DND-41 (cell line): Measurements from ENCODE around the gene WBP2NL.
"Not testable (repeated sequence)": the region's sequence is repeated elsewhere in the genome, so short reads cannot be mapped to it uniquely, and the experiment has no call there.

ENCODE experiments used
- ATAC-seq: fragments of 200-7000 bp; cut with Tn5 transposase; 3 replicates; pipeline ENCODE4 v1.9.1; 2021; ENCODE audit warnings: low read depth; ENCODE audit not compliant: insufficient read depth
- DNase-seq: peaks from one replicate; pipeline ENCODE4 v3.0.0-alpha.2; 2020
- H2AFZ ChIP-seq: 2 replicates; pipeline ENCODE4 v1.6.0; 2012; ENCODE audit warnings: low read depth, low read length
- H3K27ac ChIP-seq: 2 replicates; pipeline ENCODE4 v1.5.1; 2012; ENCODE audit warnings: low read length, inconsistent platforms
- H3K27me3 ChIP-seq: fragments of 200-600 bp; sonication (generic); 2 replicates; pipeline ENCODE4 v1.6.0; 2012; ENCODE audit warnings: low read length, mild to moderate bottlenecking, inconsistent platforms; ENCODE audit not compliant: insufficient read depth, poor library complexity
- H3K36me3 ChIP-seq: 2 replicates; pipeline ENCODE4 v1.5.1; 2012; ENCODE audit warnings: low read length, inconsistent platforms; ENCODE audit not compliant: insufficient read depth
- H3K4me1 ChIP-seq: 2 replicates; pipeline ENCODE4 v1.5.1; 2012; ENCODE audit warnings: mild to moderate bottlenecking, low read length; ENCODE audit not compliant: insufficient read depth
- H3K4me2 ChIP-seq: 2 replicates; pipeline ENCODE4 v1.6.0; 2012; ENCODE audit warnings: mild to moderate bottlenecking, moderate library complexity, low read length, inconsistent platforms; ENCODE audit not compliant: insufficient read depth
- H3K4me3 ChIP-seq, 2 experiments: fragments of 200-600 bp in 1 of 2; shearing (Covaris generic) in 1 of 2; 2 replicates each; pipeline ENCODE4 v1.5.1; 2012 to 2016; ENCODE audit warnings: inconsistent platforms in 2 of 2, low read length in 2 of 2, mild to moderate bottlenecking in 2 of 2, low read depth in 1 of 2, moderate library complexity in 1 of 2
- H3K79me2 ChIP-seq: 2 replicates; pipeline ENCODE4 v1.6.0; 2012; ENCODE audit warnings: low read length, inconsistent platforms; ENCODE audit not compliant: insufficient read depth
- H3K9ac ChIP-seq: 2 replicates; pipeline ENCODE4 v1.6.0; 2012; ENCODE audit warnings: low read depth, mild to moderate bottlenecking, inconsistent platforms, low read length, moderate library complexity
- H3K9me3 ChIP-seq: 2 replicates; pipeline ENCODE4 v1.5.1; 2012; ENCODE audit warnings: low read length, moderate library complexity, mild to moderate bottlenecking, inconsistent platforms; ENCODE audit not compliant: insufficient read depth, severe bottlenecking
- H4K20me1 ChIP-seq: 2 replicates; pipeline ENCODE4 v1.6.0; 2012; ENCODE audit warnings: low read length; ENCODE audit not compliant: insufficient read depth
- CTCF ChIP-seq: IDR thresholded peaks from 2 replicates; pipeline ENCODE4 v1.5.1; 2012; ENCODE audit warnings: borderline replicate concordance, low read length, moderate library complexity, mild to moderate bottlenecking; ENCODE audit not compliant: poor library complexity, severe bottlenecking; ENCODE audit errors: extremely low read depth
- EZH2 ChIP-seq: IDR thresholded peaks from 3 replicates; pipeline ENCODE4 v1.6.1; 2012; ENCODE audit warnings: borderline replicate concordance, low read depth, mild to moderate bottlenecking, moderate library complexity, low read length, inconsistent platforms; ENCODE audit not compliant: severe bottlenecking

WBP2NL gene

GRCh38 chr22:42069801-42070516, 71.4 kb downstream of the WBP2NL start:
- DNase-seq: no peak
- Histone ChIP-seq H3K9me3 (no peaks in the 10 kb centered on the region), H2AFZ (peak overlapping the region; percentile 93), H4K20me1 (no peaks in the 10 kb centered on the region), H3K36me3 (peaks cover 28% of the 10 kb centered on the region), H3K4me1 (peaks cover 29% of the 10 kb centered on the region), H3K4me3 (peak overlapping the region; percentile 34 to 72; a peak in 3 of 4 replicates), H3K4me2 (peak overlapping the region; percentile 91), H3K27me3 (no peaks in the 10 kb centered on the region), H3K27ac (peak overlapping the region; percentile 92), H3K79me2 (peaks cover 8% of the 10 kb centered on the region; the same call in 1 of the 2 replicates), H3K9ac (peak overlapping the region; percentile 71)
- ATAC-seq: no peak
- no peak for TF ChIP-seq EZH2
- no peak for TF ChIP-seq CTCF

- Histone ChIP-seq H3K4me3 (peak within 1 kb of the TSS; percentile 34 to 72; a peak in 3 of 4 replicates), H3K9ac (peak within 1 kb of the TSS; percentile 71), H3K27ac (peak within 1 kb of the TSS; percentile 92), H3K27me3 (no peaks in the 10 kb centered on the region), H2AFZ (peak within 1 kb of the TSS; percentile 93), H4K20me1 (no peaks in the 10 kb centered on the region), H3K4me1 (peaks cover 29% of the 10 kb centered on the region), H3K4me2 (peak within 1 kb of the TSS; percentile 91), H3K79me2 (peaks cover 8% of the 10 kb centered on the region; the same call in 1 of the 2 replicates), H3K36me3 (peaks cover 25% of the 10 kb centered on the region), H3K9me3 (no peaks in the 10 kb centered on the region)
- peak; percentile 97 for DNase-seq
- TF ChIP-seq EZH2 (no peak), CTCF (no peak)
- ATAC-seq: peak; percentile 99
Observed at GRCh38 chr22:42070517-42071422, 72.2 kb downstream of the WBP2NL start, which contains the start of gene NAGA. NAGA (minus strand) TSS chr22:42070812; CDS start chr22:42070297, 515 bp downstream.

GRCh38 chr22:42071508-42071907, 72.9 kb downstream of the WBP2NL start:
- DNase-seq, H3K79me2 ChIP-seq, H3K27me3 ChIP-seq, H4K20me1 ChIP-seq, H3K9me3 ChIP-seq, ATAC-seq: not testable (repeated sequence)
- Histone ChIP-seq H2AFZ (peak overlapping the region; percentile 93), H3K4me2 (peak overlapping the region; percentile 91), H3K36me3 (peaks cover 20% of the 10 kb centered on the region), H3K4me1 (peaks cover 29% of the 10 kb centered on the region), H3K27ac (peak overlapping the region; percentile 92), H3K9ac (peak overlapping the region; percentile 71), H3K4me3 (peak overlapping the region; percentile 34 to 72; a peak in 3 of 4 replicates)
